Activated B cell treated with CpG ODN at 0.5 μM for 24 hours (primary cell): ENCODE data around the gene USP30. TPM values are rescaled to one million over a fixed set of nuclear protein-coding genes. Genes with fewer than 3 reads are reported as not detected.
"Not testable (repeated sequence)": the region's sequence is repeated elsewhere in the genome, so short reads cannot be mapped to it uniquely, and the experiment has no call there.

Source experiments
- ATAC-seq: fragments of 200-7000 bp; cut with Tn5 transposase; one replicate; pipeline ENCODE4 v1.10.0; 2021; ENCODE audit warnings: low read depth, mild to moderate bottlenecking, moderate library complexity
- CTCF ChIA-PET: fragments of 350-600 bp; sonication (Branson Sonifier 250); formaldehyde crosslinking; loops from one replicate; lab custom pipeline; 2021; ENCODE audit warnings: antibody characterized with exemption; lab: Charles Lee
- POLR2A ChIA-PET: fragments of 350-600 bp; sonication (Branson Sonifier 250); formaldehyde crosslinking; loops from one replicate; lab custom pipeline; 2021; ENCODE audit warnings: antibody characterized with exemption; lab: Charles Lee
- DNase-seq: peaks from one replicate; pipeline ENCODE4 v3.0.0; 2022
- H3K27ac Mint-ChIP-seq: one replicate; pipeline ENCODE4 v1.8.0; 2020; ENCODE audit warnings: mixed read lengths
- H3K27me3 Mint-ChIP-seq: one replicate; pipeline ENCODE4 v1.8.0; 2021; ENCODE audit warnings: mixed read lengths
- H3K36me3 Mint-ChIP-seq: one replicate; pipeline ENCODE4 v1.8.0; 2021; ENCODE audit warnings: low read depth, mixed read lengths
- H3K4me1 Mint-ChIP-seq: one replicate; pipeline ENCODE4 v1.8.0; 2021; ENCODE audit warnings: mixed read lengths
- H3K4me3 Mint-ChIP-seq: one replicate; pipeline ENCODE4 v1.8.0; 2020; ENCODE audit warnings: mild to moderate bottlenecking, mixed read lengths
- H3K9me3 Mint-ChIP-seq: one replicate; pipeline ENCODE4 v1.8.0; 2020; ENCODE audit warnings: mixed read lengths
- intact Hi-C: fragments of 100-400 bp; cut with micrococcal nuclease; formaldehyde crosslinking; loops from one replicate; pipeline ENCODE4 v1.15.1; 2024
- total RNA-seq: library from RNA; stranded (reverse); gene quantifications from 2 replicates; pipeline ENCODE4 v1.2.3, GENCODE V29; 2022
- TF ChIP-seq, protein P1 (sequence below): fragments of 200-600 bp; IDR thresholded peaks from one replicate; pipeline ENCODE4 v1.8.0; 2022; ENCODE audit warnings: antibody characterized with exemption, mild to moderate bottlenecking

The USP30 gene
- total RNA-seq, 1 donor from 2014 or later: 17.7 TPM

DNA sequence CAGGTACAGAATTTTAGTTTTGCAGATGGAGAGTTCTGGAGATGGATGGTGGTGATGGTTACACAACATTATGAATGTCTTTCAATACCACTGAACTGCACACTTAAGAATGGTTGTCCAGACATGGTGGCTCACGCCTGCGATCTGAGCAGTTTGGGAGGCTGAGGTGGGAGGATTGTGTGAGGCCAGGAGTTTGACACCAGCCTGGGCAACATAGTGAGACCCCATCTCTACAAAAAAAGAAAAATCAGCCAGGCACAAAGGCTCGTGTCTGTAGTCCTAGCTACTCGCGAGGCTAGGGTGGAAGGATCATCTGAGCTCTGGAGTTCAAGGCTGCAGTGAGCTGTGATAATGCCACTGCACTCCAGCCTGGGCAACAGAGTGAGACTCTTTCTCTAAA is 8.1 kb upstream of the USP30 start:
- H3K4me3 Mint-ChIP-seq: no peak overlapping the region
- H3K27ac Mint-ChIP-seq: no peak overlapping the region
- intact Hi-C loops: no loop called here
- TF ChIP-seq, protein P1, sequence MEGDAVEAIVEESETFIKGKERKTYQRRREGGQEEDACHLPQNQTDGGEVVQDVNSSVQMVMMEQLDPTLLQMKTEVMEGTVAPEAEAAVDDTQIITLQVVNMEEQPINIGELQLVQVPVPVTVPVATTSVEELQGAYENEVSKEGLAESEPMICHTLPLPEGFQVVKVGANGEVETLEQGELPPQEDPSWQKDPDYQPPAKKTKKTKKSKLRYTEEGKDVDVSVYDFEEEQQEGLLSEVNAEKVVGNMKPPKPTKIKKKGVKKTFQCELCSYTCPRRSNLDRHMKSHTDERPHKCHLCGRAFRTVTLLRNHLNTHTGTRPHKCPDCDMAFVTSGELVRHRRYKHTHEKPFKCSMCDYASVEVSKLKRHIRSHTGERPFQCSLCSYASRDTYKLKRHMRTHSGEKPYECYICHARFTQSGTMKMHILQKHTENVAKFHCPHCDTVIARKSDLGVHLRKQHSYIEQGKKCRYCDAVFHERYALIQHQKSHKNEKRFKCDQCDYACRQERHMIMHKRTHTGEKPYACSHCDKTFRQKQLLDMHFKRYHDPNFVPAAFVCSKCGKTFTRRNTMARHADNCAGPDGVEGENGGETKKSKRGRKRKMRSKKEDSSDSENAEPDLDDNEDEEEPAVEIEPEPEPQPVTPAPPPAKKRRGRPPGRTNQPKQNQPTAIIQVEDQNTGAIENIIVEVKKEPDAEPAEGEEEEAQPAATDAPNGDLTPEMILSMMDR: no peak
- H3K9me3 Mint-ChIP-seq: peaks cover 4% of the 10 kb centered on the region
- ATAC-seq: no peak
- peaks cover 21% of the 10 kb centered on the region for H3K27me3 Mint-ChIP-seq
- H3K36me3 Mint-ChIP-seq: no peaks in the 10 kb centered on the region
- no peak for DNase-seq
- no peaks in the 10 kb centered on the region for H3K4me1 Mint-ChIP-seq
- ChIA-PET POLR2A (no interaction called here), CTCF (no interaction called here)

DNA sequence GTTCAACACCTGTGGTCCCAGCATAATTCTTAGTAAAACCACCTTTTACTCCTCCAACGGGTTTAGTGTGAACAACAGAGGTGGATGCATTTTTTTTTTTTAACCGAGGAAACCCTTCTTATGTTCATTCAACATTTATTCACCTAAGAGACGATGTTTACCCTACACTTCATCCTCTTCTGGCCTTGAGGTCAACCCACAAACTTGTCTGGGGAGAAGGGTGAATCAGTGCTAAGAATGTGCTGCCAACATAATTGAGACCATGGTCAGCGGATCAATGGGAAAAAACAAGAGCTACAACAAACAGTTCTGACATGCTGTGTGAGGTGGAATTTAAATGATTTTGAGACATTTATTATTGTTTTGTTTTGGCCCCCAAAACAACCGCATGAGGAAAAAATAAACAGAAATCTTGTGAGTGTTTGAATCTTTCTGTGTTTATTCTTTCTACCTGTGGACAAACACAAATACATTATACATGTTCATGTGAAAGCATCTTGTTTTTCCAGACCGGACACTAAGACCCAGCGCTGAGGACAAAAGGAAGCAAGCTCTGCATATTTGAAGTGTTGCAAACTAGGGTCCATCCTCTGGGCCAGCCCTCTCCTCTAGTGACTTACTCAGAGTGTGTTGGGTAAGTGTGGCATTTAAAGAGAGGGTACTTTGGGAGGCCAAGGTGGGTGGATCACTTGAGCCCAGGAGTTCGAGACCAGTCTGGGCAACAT is 5.1 kb upstream of the USP30 start:
- DNase-seq: no peak
- Mint-ChIP-seq H3K4me1 (peaks cover 6% of the 10 kb centered on the region), H3K36me3 (peaks cover 1% of the 10 kb centered on the region), H3K9me3 (no peaks in the 10 kb centered on the region), H3K27ac (no peak overlapping the region), H3K27me3 (peaks cover 12% of the 10 kb centered on the region), H3K4me3 (no peak overlapping the region)
- intact Hi-C loops: no loop called here
- TF ChIP-seq, protein P1: no peak
- ChIA-PET CTCF (no interaction called here), POLR2A (no interaction called here)
- no peak for ATAC-seq

DNA sequence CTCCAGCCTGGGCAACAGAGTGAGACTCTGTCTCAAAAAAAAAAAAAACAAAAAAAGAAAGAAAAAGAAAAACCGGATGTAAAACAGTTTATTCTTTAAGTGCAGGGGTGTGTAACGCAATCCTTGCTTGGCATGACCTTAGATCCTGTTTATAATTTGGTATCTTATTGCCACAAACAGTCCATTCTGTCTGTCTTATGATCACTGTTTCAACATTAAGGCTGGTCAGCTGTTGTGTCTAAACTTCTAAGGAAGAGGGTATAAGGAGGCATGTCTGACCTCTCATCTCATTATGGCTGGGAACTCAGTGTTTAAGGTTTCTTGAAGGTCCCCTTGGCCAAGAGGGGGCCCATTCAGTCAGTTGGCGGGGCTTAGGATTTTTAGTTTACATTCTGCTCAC is 3.7 kb upstream of the USP30 start:
- peaks cover 16% of the 10 kb centered on the region for H3K4me1 Mint-ChIP-seq
- DNase-seq, H3K27me3 Mint-ChIP-seq, CTCF ChIA-PET, H3K4me3 Mint-ChIP-seq, H3K27ac Mint-ChIP-seq, intact Hi-C loops, H3K9me3 Mint-ChIP-seq, ATAC-seq, H3K36me3 Mint-ChIP-seq: not testable (repeated sequence)
- POLR2A ChIA-PET: interaction anchor here (0.7 kb wide), 1 partner anchor 53 kb away, joined by 3 read pairs; no protein-coding TSS in a partner anchor

DNA sequence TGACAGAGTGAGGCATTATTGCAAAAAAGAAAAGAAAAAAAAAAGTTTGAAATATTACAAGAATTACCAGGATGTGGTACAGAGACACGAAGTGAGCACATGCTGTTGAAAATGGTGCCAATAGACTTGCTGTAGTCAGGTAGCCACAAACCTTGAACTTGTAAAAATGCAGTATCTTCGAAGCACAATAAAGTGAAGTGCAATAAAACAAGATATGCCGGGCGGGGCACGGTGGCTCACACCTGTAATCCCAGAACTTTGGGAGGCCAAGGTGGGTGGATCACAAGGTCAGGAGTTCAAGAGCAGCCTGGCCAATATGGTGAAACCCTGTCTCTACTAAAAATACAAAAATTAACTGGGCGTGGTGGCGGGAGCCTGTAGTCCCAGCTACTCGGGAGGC is 2.6 kb upstream of the USP30 start:
- H3K36me3 Mint-ChIP-seq, H3K27me3 Mint-ChIP-seq, H3K9me3 Mint-ChIP-seq, CTCF ChIA-PET, H3K4me3 Mint-ChIP-seq, DNase-seq, ATAC-seq, H3K27ac Mint-ChIP-seq, POLR2A ChIA-PET: not testable (repeated sequence)
- intact Hi-C loops: loop anchor here (5.0 kb wide), 2 partner anchors 108 to 428 kb away; partner anchors contain the start of genes KCTD10 and UBE3B
- peaks cover 22% of the 10 kb centered on the region for H3K4me1 Mint-ChIP-seq

DNA sequence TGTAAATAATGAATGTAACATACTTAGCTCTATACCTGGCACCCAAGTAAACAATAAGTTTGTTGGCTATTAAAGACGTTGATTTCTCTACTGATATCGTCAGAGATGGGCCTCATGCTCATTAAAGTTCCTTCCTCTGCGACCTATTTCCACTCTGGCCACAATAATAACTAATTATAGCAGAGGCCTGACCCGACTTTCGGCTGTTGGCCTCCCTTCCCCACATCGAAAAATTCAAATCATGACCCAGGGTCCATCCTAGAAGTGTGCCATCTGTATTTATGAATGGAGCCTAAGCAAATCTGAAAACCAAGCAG is 321 bp upstream of the USP30 start:
- ChIA-PET POLR2A (interaction anchor here (0.6 to 1.8 kb wide), 4 partner anchors 41 to 416 kb away, joined by 3 to 8 read pairs (median 4); partner anchors contain the start of gene ALKBH2), CTCF (no interaction called here)
- Mint-ChIP-seq H3K9me3 (no peaks in the 10 kb centered on the region), H3K36me3 (peaks cover 8% of the 10 kb centered on the region), H3K27ac (peak overlapping the region; percentile 86), H3K4me3 (peak overlapping the region; percentile 85), H3K27me3 (no peaks in the 10 kb centered on the region), H3K4me1 (peaks cover 22% of the 10 kb centered on the region)
- no peak for DNase-seq
- intact Hi-C loops: loop anchor here (1.0 to 5.0 kb wide), 9 partner anchors 41 to 1367 kb away; partner anchors contain the start of genes ALKBH2, CORO1C, FICD and ISCU
- ATAC-seq: no peak
- TF ChIP-seq, protein P1: no peak

DNA sequence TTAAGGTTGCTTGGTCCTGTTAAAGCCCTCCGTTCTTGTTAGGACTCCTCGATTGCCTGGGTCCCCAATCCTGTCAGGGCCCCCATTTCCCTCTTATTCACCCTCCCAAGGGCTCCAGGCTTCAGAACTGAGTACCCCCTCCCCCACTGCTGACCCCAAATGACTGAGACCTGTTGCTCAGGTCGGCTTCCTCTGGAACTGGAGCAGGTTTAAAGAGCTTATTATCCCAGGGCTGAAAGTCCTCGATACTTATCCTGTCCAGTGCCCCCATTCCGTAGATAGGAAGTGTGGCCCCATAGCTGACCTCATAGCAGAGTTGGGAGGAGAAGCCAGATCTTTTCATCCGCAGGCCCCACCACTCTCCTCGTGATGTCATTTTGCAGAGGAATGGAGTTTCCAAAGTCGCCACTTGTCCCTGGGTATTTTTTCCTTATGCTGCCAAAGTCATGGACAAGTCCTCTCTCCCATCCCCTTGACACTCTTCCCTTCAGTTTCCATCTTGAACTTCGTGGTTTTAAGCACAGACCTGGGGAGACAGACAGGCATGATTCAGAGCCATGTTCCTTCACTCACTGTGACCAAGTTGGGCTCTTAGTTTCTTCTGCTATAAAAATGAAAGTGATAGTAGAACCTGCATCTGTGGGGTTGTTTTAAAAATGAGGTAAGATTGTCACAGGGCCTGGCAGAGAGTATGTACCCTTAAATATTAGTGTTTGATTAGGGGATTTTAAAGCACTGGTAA is 1.2 kb downstream of the USP30 start:
- CTCF ChIA-PET: no interaction called here
- peak overlapping the region; percentile 86 for H3K27ac Mint-ChIP-seq
- H3K4me3 Mint-ChIP-seq: peak overlapping the region; percentile 85
- ATAC-seq: peak; percentile 43
- intact Hi-C loops: loop anchor here (2.0 to 5.0 kb wide), 5 partner anchors 104 to 491 kb away; partner anchors contain the start of genes CORO1C, ISCU, KCTD10 and UBE3B
- H3K27me3 Mint-ChIP-seq: no peaks in the 10 kb centered on the region
- H3K4me1 Mint-ChIP-seq: peaks cover 22% of the 10 kb centered on the region
- no peak for DNase-seq
- H3K36me3 Mint-ChIP-seq: peaks cover 21% of the 10 kb centered on the region
- POLR2A ChIA-PET: interaction anchor here (0.6 to 1.8 kb wide), 3 partner anchors 45 to 571 kb away, joined by 3 to 5 read pairs (median 4); no protein-coding TSS in a partner anchor
- TF ChIP-seq, protein P1: no peak
- H3K9me3 Mint-ChIP-seq: no peaks in the 10 kb centered on the region

DNA sequence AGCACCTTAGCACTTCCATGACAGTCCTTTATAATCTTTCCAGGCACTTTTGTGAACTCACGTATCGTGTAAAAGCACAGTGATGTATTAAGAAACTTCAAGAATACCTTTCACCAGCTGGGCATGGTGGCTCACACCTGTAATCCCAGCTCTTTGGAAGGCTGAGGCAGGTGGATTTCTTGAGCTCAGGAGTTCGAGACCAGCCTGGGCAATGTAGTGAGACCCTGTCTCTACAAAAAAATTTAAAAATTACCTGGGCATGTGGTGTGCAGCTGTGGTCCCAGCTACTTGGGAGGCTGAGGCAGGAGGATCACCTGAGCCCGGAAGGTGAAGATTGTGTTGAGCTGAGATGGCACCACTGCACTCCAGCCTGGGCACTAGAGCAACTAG is 1.7 kb downstream of the USP30 start:
- intact Hi-C loops: loop anchor here (5.0 kb wide), 2 partner anchors 103 to 423 kb away; partner anchors contain the start of genes KCTD10 and UBE3B
- POLR2A ChIA-PET: interaction anchor here (0.6 to 0.7 kb wide), 2 partner anchors 44 to 58 kb away, joined by 3 to 5 read pairs; no protein-coding TSS in a partner anchor
- Mint-ChIP-seq H3K4me1 (peaks cover 22% of the 10 kb centered on the region), H3K4me3 (peak overlapping the region; percentile 85), H3K27ac (peak overlapping the region; percentile 86), H3K36me3 (peaks cover 23% of the 10 kb centered on the region)
- ATAC-seq, H3K27me3 Mint-ChIP-seq, H3K9me3 Mint-ChIP-seq, DNase-seq, CTCF ChIA-PET: not testable (repeated sequence)
